HT1080 (cell line): Measurements from ENCODE around the gene SFXN5. TPM values are rescaled to one million over a fixed set of nuclear protein-coding genes. Genes with fewer than 3 reads are reported as not detected.

Source experiments
- DNase-seq: peaks from one replicate; pipeline ENCODE4 v3.0.0-alpha.2; 2015; ENCODE audit warnings: low read depth
- total RNA-seq: library from RNA; depleted of rRNA; stranded (reverse); fragments of >200 nt; shearing (Covaris generic); gene quantifications from 2 replicates; pipeline ENCODE4 v1.2.3, GENCODE V29; 2014

Gene SFXN5
- total RNA-seq, 1 experiment from 2014 or later = 13.8 TPM

DNA sequence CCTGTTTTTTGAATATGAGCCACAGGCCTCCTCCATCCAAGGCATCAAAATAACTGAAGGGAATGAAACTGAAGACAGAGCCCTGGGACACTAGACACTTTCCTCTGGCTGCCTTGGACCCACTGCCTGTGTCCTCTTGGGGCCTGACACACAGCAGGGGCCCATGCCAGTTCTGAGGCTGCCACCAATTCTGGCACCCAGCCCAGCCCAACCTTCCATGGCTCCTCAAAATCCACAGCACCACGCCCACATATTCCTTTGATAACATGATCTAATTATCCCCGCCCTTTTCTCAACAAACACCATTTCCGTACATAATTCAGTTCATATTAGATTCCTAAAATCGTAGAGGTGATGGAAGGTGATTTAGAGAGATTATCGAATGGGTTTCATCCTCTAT, 90.0 kb downstream of the SFXN5 start:
- no peak for DNase-seq

DNA sequence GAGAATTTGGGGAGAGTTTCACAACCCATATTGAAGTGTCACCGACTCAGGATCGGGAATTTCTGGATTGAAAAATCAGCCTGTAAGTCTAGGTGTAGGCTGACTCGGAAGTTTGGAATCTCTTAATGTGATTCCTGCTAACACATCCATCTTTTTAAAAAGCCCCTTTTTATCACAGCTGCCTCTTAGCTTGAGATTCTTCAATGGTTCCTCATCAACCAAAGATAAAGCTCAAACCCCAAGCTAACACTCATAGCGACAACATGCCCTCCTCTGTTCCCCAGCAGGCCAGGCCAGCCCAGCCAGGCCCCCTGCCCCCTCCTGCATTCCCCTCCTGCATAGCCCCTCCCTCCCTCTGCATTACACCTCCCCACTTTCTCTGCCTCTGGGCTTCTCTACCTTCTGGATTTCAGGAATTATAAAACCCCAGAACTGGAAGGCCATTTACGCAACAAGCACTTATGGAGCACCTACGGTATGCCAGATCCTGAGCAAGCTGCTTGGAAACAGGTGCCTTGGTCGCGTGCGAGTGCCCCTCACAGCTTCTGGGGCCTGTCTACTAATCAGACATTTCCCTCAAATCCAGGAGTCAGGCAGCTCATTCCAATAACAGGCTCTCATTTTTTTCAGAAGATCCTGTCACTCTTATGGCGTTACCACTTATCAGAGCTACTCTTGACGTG, 90.8 kb downstream of the SFXN5 start:
- peak; percentile 61 for DNase-seq

DNA sequence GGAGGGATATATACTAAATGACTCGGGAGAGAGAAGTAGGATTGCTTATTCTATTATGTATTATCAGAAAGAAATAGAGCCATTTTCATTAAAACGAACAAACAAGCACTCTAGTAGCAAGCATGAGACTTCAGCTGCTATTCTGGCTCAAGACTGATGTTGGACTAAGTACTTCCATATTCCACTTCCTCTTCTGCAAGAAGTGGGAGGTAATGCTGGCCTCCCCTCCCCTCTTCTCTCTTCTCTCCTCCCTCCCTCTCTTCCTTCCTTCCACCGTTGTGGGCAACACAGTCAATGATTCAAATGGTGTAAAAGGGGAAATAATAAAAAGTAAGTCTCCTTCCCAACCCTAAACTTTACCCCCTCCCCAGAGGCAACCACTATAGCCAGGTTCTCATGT, 91.6 kb downstream of the SFXN5 start:
- no peak for DNase-seq

DNA sequence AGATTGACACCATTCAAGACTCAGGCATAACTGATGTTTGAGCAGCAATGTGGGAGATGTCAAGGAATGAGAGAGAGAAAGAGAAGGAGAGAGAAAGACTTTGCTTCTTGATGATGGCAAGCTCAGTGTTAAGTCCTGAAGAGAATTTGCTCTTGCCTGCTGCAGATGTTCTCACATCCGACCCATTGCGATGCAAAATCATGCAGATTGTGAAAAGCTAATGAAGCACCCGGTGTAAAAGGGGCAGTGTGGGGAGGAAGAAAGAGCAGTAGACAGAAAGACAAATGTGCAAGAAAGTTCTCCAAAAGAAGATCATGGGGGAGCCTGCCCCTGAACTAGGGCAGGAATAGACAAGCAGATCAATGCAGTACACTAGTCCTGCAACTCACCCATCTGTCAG, 96.5 kb downstream of the SFXN5 start:
- DNase-seq = no peak

DNA sequence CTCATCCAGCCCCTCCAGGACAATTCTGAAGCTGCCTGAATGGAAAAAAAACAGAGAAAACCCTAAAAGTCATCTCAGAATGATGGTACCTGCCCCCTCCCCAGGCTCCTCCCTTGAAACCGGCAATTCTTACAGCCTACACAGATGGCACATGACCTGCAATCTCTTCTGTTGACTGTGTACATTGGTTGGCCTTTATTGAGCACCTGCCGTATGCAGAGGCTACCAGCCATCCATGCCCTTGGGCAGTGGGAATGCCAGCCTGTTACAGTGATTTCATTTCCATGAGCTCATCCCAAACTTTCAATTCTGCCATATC, 97.1 kb downstream of the SFXN5 start:
- DNase-seq = no peak

DNA sequence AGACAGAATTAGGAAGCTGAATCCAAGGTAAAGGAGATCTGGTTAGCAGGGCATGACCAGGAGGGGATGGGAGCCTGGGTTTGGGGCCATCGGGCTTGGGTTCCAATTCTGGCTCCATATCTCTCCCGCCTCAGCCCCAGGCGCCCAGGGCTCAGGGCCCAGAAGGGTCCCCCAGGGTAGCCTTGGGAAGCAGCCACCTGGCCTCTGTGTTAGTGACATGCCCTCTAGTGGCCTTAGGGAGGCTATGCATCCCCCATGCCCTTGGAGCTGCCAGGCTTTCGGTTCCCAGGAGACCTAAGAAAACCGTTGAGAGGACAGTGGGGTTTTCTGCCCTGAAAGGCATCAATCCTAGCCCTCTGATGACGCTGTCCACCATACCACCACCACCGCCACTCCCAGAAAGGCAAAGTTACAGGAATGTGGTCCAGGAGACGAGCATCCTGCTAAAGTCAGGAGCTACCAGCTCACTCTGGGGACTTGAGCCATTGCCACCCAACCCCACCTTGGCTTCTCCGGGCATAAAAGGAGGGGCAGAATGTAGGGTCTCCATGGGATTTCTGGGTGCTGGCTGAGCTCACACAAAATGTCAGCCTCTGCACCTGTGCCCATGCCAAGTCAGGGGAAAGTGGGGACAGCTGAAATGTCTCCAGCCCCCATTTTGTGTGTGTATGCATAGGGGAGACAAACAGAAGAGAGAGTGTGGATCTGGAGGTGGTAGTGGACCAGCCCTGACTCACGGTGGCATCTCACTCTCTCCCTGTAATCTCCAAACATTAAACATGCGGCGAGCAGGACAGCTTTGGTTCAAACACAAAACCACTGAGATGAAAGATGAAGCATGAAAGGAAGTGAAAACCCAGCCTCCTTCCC, 97.7 kb downstream of the SFXN5 start:
- peak; percentile 51 for DNase-seq

DNA sequence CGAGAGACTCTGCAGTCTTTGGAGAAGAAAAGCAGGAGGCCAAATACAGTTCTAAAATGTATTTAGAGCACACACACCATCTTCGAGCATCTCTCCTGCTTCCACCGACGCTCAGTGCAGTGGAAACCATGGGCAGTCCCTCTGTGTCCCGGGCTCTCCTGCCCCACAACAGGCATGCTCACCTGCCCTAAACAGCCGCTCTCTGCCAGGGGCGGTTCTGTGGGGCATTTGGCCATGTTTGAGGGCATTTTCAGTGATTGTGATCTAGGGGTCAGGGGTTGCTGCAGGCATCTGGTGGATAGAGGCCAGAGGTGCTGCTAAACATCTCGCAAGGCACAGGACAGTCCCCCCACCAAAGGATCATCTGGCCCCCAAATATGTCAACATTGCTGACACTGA, 98.4 kb downstream of the SFXN5 start:
- no peak for DNase-seq

DNA sequence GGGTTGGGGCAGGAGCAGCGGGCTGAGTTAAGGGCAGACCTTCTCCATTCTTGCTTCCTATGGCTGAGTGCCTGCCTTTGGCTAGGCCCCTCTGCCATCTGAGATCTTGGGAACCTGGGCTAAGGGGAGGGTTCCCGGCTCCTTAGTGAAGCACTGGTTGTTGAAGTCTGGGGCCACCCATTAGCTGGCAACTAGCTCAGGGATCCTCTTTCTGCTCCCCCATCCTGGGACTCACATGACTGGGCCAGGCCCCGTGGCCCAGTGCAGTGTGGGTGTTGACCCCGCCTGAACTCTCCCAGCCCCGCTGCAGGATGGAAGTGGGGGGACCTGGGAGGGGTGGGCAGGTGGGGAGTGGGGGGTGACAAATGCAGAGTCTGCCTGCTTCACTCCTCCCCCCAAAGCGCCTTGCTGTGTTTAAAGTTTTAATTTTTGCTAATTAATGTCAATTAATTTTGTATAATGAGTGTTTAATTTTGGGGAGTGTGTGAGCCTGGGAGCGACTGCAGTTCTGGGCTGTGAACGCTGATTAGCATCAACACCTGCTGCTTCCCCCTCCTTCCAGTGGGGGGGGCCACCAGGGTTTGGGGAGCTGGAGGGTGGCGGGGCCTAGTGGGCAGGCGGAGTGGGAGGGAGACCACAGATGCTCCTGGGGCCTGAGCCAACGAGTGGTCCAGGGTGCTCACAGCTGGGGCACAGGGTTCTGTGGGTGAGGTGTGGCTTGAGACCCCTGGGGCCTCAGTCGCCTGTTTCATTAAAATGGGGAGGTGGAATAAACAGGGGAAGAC, 99.0 kb downstream of the SFXN5 start:
- no peak for DNase-seq

DNA sequence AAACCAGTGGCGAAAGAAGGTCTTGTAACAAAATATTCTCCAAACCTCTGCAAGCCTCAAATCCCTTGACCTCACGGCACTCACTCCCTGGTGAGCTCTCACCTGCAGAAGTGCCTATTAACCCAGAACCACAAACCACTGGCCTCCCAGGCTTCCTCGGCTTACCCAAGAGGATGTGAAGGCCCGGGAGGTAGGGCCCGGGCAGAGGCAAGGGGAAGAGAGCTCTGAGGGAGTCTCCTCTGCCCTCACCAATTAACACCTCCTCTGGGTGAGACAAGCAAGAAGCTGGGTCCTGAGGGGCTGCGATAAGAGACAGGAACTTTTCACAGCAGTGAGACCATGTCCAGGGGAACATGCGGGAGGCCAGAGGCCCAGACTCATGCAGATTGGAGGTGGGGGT, 100.5 kb downstream of the SFXN5 start:
- DNase-seq = no peak

DNA sequence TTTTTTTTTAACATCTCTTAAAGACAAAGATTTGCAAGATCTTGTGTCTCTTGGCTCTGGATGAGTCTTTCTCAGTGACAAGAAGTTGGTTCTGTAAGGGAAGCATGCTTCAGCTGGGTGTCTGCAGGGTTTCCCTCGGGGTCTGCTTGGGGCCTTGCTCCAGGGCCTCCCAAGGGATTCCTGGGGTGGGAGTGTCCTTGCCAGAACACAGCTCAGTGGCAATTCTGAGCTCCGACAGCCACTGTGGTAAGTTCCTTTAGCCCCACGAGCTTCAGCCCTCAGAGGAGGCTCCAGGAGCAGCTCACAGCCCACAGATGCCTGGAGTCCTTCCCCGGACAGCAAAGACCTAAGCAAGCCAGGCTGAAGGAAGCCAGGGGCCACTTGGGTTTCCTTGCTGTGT, 101.8 kb downstream of the SFXN5 start:
- no peak for DNase-seq

DNA sequence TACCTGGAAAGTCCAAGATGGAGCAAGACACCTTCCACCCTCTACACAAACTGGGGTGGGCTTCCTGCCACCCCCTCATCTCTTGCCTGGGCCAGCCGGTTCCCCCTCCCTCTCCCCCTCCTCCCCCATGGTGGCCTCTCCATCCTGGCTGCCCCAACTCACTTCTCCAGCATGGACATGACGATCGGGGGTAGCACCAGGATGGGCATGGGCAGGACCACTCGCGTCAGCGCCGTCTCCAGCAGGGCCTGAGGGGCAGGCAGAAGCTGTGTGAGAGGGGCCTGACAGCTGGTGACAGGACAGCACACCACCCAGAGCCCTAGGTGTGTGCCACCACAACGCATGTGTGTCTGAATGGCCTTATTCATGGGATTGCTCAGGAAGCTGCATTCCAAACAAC, 103.2 kb downstream of the SFXN5 start:
- no peak for DNase-seq

DNA sequence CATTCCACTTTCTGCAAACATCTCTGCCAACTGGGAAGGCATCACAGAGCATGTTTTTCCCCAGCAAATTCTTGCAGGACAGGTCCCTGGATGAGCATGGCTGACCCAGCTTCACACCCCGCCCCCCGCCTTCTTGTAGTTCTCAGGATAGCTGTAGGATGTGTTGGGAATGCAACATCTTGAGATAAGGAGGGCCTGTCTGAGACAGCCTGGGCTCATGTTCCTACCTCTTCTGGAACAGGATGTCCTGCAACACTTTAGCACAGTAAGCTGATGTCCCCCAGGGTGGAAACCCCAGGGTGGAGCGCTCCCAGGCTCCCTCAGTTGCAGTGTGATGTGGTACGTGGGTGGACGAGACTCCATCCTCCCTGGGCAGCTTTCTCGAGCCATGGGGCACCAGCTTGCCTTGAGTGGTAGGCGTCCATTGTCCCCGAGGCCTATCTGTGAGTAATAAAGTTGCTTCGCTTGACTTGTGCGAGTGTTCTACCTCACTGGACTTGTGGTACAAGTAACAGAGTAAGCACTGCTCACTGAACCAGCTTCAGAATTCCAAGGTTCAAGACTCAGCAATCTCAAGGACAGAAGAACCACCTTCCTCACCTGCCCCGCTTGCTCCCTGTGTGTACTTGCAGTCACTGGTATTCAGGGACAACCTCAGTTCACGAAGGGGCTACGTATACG, 105.6 kb downstream of the SFXN5 start:
- DNase-seq = no peak

DNA sequence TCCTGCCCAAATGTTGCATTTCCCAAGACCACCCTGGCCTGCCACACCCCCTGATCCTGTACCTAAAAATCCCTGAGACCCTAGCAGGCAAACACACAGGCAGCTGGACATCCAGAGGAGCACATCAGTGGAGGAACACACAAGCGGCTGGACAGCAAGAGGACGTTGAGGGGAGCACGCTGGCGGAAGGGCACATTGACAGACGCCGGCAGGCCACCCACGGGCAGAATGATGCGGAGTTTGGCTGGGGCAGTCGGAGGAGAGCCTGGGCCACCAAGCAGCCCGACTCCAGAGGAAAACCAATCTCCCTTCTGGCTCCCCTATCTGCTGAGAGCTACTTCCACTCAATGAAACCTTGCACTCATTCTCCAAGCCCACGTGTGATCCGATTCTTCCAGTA, 106.5 kb downstream of the SFXN5 start:
- no peak for DNase-seq

DNA sequence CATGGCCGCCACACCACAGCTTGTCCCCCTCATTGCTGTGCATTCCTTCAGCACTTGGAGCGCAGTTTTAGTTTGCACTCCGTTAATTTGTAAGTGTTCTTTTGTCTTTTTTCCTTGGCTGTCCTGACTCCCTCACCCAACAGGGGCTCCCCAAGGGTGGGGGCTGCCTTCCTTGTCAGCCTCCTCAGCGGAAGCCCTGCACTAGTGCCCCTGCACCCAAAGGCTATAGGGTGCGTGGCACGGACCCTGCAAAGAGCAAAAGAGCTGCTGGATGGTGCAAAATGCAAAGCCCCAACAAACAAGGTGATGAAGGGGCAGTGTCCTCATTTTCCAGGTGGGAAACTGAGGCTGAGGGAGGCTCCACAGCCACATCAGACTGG, 107.4 kb downstream of the SFXN5 start:
- no peak for DNase-seq

DNA sequence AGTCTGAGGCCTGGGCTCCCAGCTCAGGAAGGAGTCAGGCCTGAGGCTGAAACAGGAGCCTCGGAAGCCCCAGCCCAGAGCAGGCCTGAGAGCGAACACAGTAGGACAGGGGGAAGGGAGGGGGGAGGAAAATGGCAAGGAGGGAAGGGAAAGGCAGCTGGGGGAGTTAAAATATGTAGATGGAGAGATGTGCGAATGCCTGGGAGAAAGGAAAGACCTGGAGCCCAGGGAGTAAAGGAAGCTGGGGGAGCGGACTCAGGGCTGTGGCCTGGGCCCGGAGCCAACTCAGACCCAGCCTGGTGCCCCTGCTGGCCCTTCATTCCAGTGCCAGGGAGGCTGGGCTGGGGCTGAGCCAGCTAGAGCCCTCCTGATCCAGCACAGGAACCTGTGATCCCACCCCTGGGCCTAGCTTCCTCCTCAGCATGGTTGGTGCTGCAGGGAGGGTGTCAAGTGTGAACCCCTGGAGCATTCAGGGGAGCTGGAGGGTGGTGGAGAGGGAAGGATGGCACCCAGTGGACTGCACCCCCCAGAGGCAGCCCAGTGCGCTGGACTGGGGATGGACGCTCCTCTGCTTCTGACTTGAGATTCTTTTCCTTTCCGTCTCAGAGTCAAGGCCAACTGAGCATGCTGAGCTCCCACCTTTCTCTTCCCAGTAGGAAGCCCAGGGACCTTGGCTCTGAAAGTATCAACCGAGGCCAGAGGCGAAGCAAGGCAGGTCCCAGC, 107.9 kb downstream of the SFXN5 start:
- peak; percentile 10 for DNase-seq

DNA sequence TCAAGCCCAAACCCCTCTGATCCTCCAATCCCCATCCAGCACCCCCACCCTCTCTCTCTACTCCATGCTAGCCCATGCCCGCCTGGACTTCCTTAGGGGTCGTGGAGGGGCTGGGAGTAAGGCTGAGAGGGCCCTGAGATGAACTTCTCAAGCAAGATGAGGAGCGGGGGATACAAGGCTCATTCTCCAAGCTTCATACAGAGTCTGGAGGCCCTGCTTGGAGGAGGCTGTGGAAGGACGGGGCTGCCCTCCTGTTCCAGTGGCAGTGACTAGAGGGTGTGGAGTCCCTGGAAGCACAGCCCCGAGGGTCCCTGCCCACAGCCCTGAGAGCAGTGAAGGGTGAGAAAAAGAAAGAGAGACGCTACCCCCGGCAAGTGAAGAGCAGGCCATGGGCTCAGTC, 108.6 kb downstream of the SFXN5 start:
- DNase-seq = no peak

DNA sequence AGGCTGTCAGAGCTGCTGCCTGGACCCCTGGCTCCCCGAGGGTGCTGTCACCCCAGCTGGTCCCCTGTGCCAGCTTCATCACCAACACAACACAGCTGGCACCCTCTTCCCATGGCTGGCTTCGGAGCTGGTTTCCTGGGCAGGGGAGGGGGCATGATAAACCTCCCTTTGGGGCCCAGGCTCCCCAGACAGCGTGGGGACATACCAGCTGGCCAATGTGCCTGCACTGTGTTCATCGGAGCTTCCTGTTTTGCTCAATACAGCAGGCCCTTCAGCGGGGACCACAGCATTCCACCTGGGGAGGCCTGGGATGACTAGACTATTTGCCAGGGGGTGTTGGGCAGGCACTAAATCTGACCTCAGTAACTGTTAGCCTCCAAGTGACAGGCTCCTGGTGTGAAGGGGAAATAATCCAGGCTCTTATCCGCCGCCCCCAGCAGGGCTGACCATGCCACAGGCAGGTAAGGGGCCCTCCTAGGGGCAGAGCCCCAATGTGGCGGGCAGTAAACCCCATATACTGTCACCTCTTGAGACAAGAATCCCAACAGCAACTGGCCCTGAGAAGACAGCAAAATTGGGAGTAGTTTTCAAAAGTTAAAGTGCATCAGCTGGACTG, 109.6 kb downstream of the SFXN5 start:
- no peak for DNase-seq

DNA sequence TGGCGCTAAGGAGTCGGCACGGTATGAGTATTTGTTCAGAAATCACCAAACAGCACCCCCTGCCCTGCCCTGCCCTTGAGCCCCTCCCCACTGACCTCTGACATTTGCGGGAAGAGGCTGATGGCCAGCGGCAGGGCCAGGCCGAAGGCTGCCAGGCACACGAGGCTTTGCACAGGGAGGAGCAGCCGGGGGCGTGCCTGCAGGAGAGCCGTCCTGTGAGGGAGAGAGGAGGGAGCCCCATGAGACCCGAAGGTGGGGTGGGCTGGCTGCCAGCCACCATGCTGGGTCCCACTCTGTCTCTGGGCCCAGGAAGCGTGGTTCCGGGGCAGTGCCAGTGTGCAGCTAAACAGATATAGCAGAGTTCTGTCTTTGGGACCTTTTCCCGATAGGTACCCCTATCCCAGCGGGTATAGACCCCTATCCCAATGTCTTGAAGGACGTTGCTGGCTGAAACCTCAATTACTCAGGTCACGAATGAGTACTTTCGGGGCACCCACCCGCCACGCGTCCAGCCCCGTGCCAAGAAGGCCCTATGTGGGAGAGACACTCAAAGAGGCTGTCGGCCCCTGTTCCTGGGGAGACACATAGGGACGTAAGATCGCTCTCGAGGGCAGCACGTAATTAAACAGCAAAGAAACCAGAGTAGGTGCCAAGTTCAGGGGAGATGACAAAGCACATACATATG, 110.3 kb downstream of the SFXN5 start:
- no peak for DNase-seq

DNA sequence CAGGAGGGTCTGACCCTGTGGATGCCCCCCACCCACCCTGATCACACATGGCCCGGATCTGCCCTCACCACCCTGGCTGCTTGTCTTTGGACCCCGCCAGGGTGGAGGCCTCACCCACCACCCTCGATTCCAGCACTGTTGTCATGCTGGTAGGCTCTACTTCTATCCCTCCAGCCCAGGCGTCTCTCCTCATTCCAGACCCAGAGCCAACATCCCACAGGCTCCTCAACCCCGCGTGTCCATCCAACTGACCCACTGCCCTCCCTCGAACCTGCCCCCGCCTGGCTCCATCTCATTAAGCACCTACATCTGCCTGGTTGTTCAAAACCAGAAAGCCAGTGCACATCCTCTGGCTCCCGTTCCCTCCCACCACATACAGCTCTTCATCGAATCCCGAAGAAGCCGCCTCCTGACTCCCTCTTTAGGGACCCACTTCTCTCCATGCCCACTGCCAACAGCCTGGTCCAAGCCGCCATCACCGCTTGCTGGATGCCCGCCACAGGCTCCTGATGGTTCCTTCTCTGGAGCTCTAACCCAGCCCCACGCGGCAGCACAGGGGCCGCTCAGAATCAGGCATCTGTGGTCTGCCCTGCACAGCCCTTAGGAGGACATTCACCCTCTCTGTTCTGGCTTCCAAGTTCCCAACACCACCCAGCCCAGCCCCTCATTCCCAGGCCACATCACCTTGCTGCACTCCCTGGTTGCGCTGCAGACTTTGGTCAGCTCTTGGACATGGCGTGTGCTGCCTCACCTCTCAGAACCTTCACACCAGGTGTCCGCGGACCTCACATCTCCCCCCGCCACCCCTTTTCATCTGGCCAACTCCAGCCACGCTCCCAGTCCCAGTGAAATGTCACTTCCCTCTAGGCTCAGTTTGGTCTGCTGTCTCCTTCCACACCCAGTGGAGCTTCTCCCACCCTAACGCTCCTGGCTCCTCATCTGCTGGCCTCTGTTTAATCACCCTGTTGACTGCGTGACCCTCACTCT, 111.2 kb downstream of the SFXN5 start:
- no peak for DNase-seq
